Thyroid gland (tissue), 4 donors: ENCODE measurements around the gene EHBP1.

Experiments
- CTCF ChIP-seq, 6 experiments: fragments of 200-600 bp in 3 of 6; fragments of 450-650 bp in 3 of 6; sonication (generic) in 3 of 6; IDR thresholded peaks; one replicate each; pipeline ENCODE4 v1.5.1; 2016 to 2019; ENCODE audit warnings: antibody characterized with exemption in 6 of 6, mild to moderate bottlenecking in 2 of 6, inconsistent platforms in 1 of 6, moderate library complexity in 1 of 6
- POLR2A ChIP-seq, 2 donors: fragments of 450-650 bp; IDR thresholded peaks; one replicate each; pipeline ENCODE4 v1.6.1; 2017; ENCODE audit warnings: antibody characterized with exemption in 2 of 2, mild to moderate bottlenecking in 2 of 2, moderate library complexity in 1 of 2

GRCh38 chr2:62999905-63000304 lies 294.4 kb downstream of the EHBP1 start:
- TF ChIP-seq CTCF (IDR thresholded peaks at IDR 0.05) (no peak), POLR2A (IDR thresholded peaks at IDR 0.05) (no peak)
